Keratinocyte (primary cell): ENCODE results near the gene PTPRT. TPM values are rescaled to one million over a fixed set of nuclear protein-coding genes. Genes with fewer than 3 reads are reported as not detected.

ENCODE experiments used
- DNase-seq: peaks from one replicate; pipeline ENCODE4 v3.0.0-alpha.2; 2011; ENCODE audit warnings: low read depth, missing footprints, low spot score
- FAIRE-seq: peaks from 2 replicates; lab custom pipeline; 2011; peaks lifted over from hg19 to GRCh38; lab: Jason Lieb, UNC
- H2AFZ ChIP-seq: 2 replicates; pipeline ENCODE4 v1.6.0; 2012; ENCODE audit warnings: low read length, control low read depth, inconsistent platforms; ENCODE audit not compliant: control insufficient read depth
- H3K27ac ChIP-seq: 2 replicates; pipeline ENCODE4 v1.5.1; 2011; ENCODE audit warnings: low read length; ENCODE audit not compliant: control insufficient read depth, insufficient read depth
- H3K27me3 ChIP-seq: 3 replicates; pipeline ENCODE4 v1.6.0; 2011; ENCODE audit warnings: low read length; ENCODE audit not compliant: control insufficient read depth, insufficient read depth; ENCODE audit errors: extremely low read depth
- H3K36me3 ChIP-seq, 2 experiments: 2 replicates in 1 of 2; 3 replicates in 1 of 2; pipeline ENCODE4 v1.5.1; 2011; ENCODE audit warnings: low read length in 2 of 2, mild to moderate bottlenecking in 1 of 2; ENCODE audit not compliant: control insufficient read depth in 2 of 2, insufficient read depth in 2 of 2; ENCODE audit errors: extremely low read depth in 1 of 2
- H3K4me1 ChIP-seq: 3 replicates; pipeline ENCODE4 v1.5.1; 2011; ENCODE audit warnings: low read length; ENCODE audit not compliant: control insufficient read depth, insufficient read depth; ENCODE audit errors: extremely low read depth
- H3K4me2 ChIP-seq: 3 replicates; pipeline ENCODE4 v1.6.0; 2011; ENCODE audit warnings: low read depth, low read length; ENCODE audit not compliant: control insufficient read depth, insufficient read depth; ENCODE audit errors: extremely low read depth
- H3K4me3 ChIP-seq, 3 experiments: fragments of 200-600 bp in 1 of 3; sonication (generic) in 1 of 3; 2 replicates in 2 of 3; 3 replicates in 1 of 3; pipeline ENCODE4 v1.5.1; 2011 to 2016; ENCODE audit warnings: low read length in 3 of 3, mild to moderate bottlenecking in 3 of 3, control low read depth in 2 of 3, inconsistent platforms in 1 of 3, low read depth in 1 of 3, mixed read lengths in 1 of 3, mixed run types in 1 of 3, moderate library complexity in 1 of 3; ENCODE audit not compliant: control insufficient read depth in 2 of 3, insufficient read depth in 2 of 3; ENCODE audit errors: extremely low read depth in 1 of 3
- H3K79me2 ChIP-seq: 2 replicates; pipeline ENCODE4 v1.6.0; 2012; ENCODE audit warnings: low read length; ENCODE audit not compliant: control insufficient read depth, insufficient read depth
- H3K9ac ChIP-seq: 3 replicates; pipeline ENCODE4 v1.6.0; 2011; ENCODE audit warnings: low read length; ENCODE audit not compliant: control insufficient read depth, insufficient read depth; ENCODE audit errors: extremely low read depth
- H3K9me1 ChIP-seq: 3 replicates; pipeline ENCODE4 v1.6.0; 2011; ENCODE audit warnings: low read length; ENCODE audit not compliant: control insufficient read depth, insufficient read depth; ENCODE audit errors: extremely low read depth
- H3K9me3 ChIP-seq: 2 replicates; pipeline ENCODE4 v1.5.1; 2012; ENCODE audit warnings: low read depth, low read length; ENCODE audit not compliant: control insufficient read depth
- H4K20me1 ChIP-seq: 3 replicates; pipeline ENCODE4 v1.6.0; 2011; ENCODE audit warnings: low read length; ENCODE audit not compliant: control insufficient read depth, insufficient read depth; ENCODE audit errors: extremely low read depth
- EZH2 ChIP-seq: IDR thresholded peaks from one replicate; pipeline ENCODE4 v1.6.1; 2012; ENCODE audit warnings: inconsistent platforms, mild to moderate bottlenecking, low read length, moderate library complexity
- dilution Hi-C: fragments of 300-500 bp; cut with MboI; formaldehyde crosslinking; loops from one replicate; pipeline ENCODE4 v1.7.0; 2020; ENCODE audit warnings: low sequenced_read_pairs; ENCODE audit not compliant: extremely low pct_ligation_motif_present
- polyA plus RNA-seq, 5 experiments: library from polyadenylated mRNA; depleted of rRNA in 3 of 5; stranded (reverse) in 3 of 5; stranded (forward) in 1 of 5; unstranded in 1 of 5; fragments of >200 nt; gene quantifications; 1 replicate in 1 of 5; 2 replicates in 3 of 5; 3 replicates in 1 of 5; pipeline versions ENCODE4 v1.2.1 to v1.2.3, GENCODE V29; 2011 to 2012; ENCODE audit warnings: missing spikeins in 2 of 5, low read depth in 1 of 5, low replicate concordance in 1 of 5
- TF ChIP-seq, protein P1 (sequence below), 3 experiments: IDR thresholded peaks in 1 of 3; conservative IDR thresholded peaks in 1 of 3; optimal IDR thresholded peaks in 1 of 3; 2 replicates in 2 of 3; 3 replicates in 1 of 3; pipeline versions ENCODE3 to v1.5.1; 2011; ENCODE audit warnings: low read length in 3 of 3, mild to moderate bottlenecking in 3 of 3, moderate library complexity in 2 of 3, control low read depth in 1 of 3, inconsistent platforms in 1 of 3; ENCODE audit not compliant: insufficient read depth in 2 of 3; ENCODE audit errors: extremely low read depth in 1 of 3

The PTPRT gene
- polyA plus RNA-seq, 1 donor (not counting 4 experiments of a cell fraction or from before 2014, with no cell fraction given): not detected

DNA sequence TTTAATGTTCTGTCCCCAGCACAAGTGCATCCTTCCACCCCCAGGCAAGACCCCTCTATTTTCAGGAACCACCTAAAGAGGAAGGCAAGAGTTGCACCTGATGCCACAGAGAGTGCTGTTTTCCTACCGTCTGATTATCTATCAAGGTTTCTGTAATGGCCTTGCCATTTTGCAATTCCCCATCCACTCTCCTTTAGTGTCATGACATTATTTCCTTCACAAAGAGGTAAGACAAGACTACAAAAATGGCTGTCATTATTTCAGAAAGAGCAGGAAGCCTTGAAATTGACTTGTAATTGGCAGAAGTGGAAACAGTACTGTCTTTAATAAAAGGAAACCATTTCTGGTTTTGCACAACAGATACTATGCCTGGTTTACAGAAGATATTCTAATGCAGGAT is 426.7 kb downstream of the PTPRT start:
- FAIRE-seq: no peak
- no peaks in the 10 kb centered on the region for H3K79me2 ChIP-seq

DNA sequence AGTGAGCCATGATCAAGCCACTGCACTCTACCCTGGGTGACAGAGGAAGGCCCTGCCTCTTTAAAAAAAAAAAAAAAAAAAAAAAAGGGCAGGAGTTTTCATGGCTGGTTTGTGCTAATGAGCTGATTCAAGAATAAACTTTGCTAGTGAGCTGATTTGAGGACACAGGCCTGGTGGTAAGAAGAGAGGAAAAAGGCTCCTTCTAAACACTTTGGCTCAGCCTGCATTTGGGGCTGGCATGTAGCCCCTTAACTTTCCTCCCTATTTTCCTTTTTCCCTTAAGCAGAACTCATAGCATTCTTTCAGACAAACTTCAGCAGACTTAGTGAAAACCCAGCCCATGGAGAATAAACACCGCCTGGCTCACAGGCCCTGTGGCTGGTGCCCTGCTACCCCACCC is 432.7 kb downstream of the PTPRT start:
- TF ChIP-seq, protein P1, sequence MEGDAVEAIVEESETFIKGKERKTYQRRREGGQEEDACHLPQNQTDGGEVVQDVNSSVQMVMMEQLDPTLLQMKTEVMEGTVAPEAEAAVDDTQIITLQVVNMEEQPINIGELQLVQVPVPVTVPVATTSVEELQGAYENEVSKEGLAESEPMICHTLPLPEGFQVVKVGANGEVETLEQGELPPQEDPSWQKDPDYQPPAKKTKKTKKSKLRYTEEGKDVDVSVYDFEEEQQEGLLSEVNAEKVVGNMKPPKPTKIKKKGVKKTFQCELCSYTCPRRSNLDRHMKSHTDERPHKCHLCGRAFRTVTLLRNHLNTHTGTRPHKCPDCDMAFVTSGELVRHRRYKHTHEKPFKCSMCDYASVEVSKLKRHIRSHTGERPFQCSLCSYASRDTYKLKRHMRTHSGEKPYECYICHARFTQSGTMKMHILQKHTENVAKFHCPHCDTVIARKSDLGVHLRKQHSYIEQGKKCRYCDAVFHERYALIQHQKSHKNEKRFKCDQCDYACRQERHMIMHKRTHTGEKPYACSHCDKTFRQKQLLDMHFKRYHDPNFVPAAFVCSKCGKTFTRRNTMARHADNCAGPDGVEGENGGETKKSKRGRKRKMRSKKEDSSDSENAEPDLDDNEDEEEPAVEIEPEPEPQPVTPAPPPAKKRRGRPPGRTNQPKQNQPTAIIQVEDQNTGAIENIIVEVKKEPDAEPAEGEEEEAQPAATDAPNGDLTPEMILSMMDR (optimal IDR thresholded peaks at IDR 0.05 in 1 of 3, IDR thresholded peaks at IDR 0.05 in 1 of 3, conservative IDR thresholded peaks at IDR 0.05 in 1 of 3; ENCODE audit: extremely low read depth in 1 of 3, insufficient read depth in 2 of 3, low read length in 3 of 3): no peak
- no peak for TF ChIP-seq EZH2
- H3K9me1 ChIP-seq: no peaks in the 10 kb centered on the region
- H2AFZ ChIP-seq: no peak overlapping the region
- no peaks in the 10 kb centered on the region for H4K20me1 ChIP-seq
- no peak overlapping the region for H3K4me2 ChIP-seq
- no peak overlapping the region for H3K9ac ChIP-seq
- DNase-seq (no peak), FAIRE-seq (no peak)
- dilution Hi-C loops: no loop called here
- no peaks in the 10 kb centered on the region for H3K79me2 ChIP-seq
- H3K4me1 ChIP-seq: no peaks in the 10 kb centered on the region
- no peak overlapping the region for H3K27ac ChIP-seq
- H3K4me3 ChIP-seq: no peak overlapping the region
- H3K27me3 ChIP-seq: no peaks in the 10 kb centered on the region
- no peaks in the 10 kb centered on the region for H3K36me3 ChIP-seq
- peaks cover 3% of the 10 kb centered on the region for H3K9me3 ChIP-seq

More for the DNA sequence above, 426.7 kb downstream of the PTPRT start:
- Histone ChIP-seq H3K9me3 (peaks cover 3% of the 10 kb centered on the region), H3K27me3 (no peaks in the 10 kb centered on the region), H4K20me1 (no peaks in the 10 kb centered on the region), H3K4me1 (no peaks in the 10 kb centered on the region), H3K9me1 (no peaks in the 10 kb centered on the region), H3K4me3 (no peak overlapping the region), H2AFZ (no peak overlapping the region), H3K4me2 (no peak overlapping the region), H3K9ac (no peak overlapping the region), H3K36me3 (no peaks in the 10 kb centered on the region), H3K27ac (no peak overlapping the region)
- dilution Hi-C loops: no loop called here
- DNase-seq: no peak
- TF ChIP-seq, protein P1 (optimal IDR thresholded peaks at IDR 0.05 in 1 of 3, IDR thresholded peaks at IDR 0.05 in 1 of 3, conservative IDR thresholded peaks at IDR 0.05 in 1 of 3; ENCODE audit: extremely low read depth in 1 of 3, insufficient read depth in 2 of 3, low read length in 3 of 3): no peak
- TF ChIP-seq EZH2: no peak
